ENCODE measurements around the gene RHOD. TPM values are rescaled to one million over a fixed set of nuclear protein-coding genes. Genes with fewer than 3 reads are reported as not detected.

RHOD gene
- polyA plus RNA-seq, 1 donor from 2014 or later = not detected

- H3K4me3 ChIP-seq (ENCODE audit: low read length) = no peak overlapping the region
- no peaks in the 10 kb centered on the region for H4K20me1 ChIP-seq (ENCODE audit: insufficient read depth)
- no peaks in the 10 kb centered on the region for H3K9me3 ChIP-seq (ENCODE audit: low read length)
- H3K27ac ChIP-seq (ENCODE audit: low read length) = no peak overlapping the region
- H3K4me2 ChIP-seq (ENCODE audit: low read length) = no peak overlapping the region
- H2AFZ ChIP-seq (ENCODE audit: low read depth, low read length) = no peak overlapping the region
- H3K36me3 ChIP-seq (ENCODE audit: insufficient read depth, low read length) = no peaks in the 10 kb centered on the region
- no peaks in the 10 kb centered on the region for H3K79me2 ChIP-seq (replicated peaks; ENCODE audit: insufficient read depth, low read length)
- no peaks in the 10 kb centered on the region for H3K9me2 ChIP-seq (ENCODE audit: insufficient read depth, low read length)
- H3K9ac ChIP-seq (ENCODE audit: low read length) = no peak overlapping the region
- no peaks in the 10 kb centered on the region for H3F3A ChIP-seq (ENCODE audit: insufficient read depth, low read length, poor library complexity, severe bottlenecking)
- no peaks in the 10 kb centered on the region for H3K27me3 ChIP-seq (ENCODE audit: insufficient read depth, low read depth, low read length)
- TF ChIP-seq RAD21 (conservative IDR thresholded peaks at IDR 0.05) (no peak), SMC3 (conservative IDR thresholded peaks at IDR 0.05; ENCODE audit: poor library complexity) (no peak), REST (IDR thresholded peaks at IDR 0.05; ENCODE audit: borderline replicate concordance) (no peak), CTCF (IDR thresholded peaks at IDR 0.05; ENCODE audit: poor library complexity, severe bottlenecking) (no peak), POLR2AphosphoS5 (IDR thresholded peaks at IDR 0.05) (no peak), EP300 (conservative IDR thresholded peaks at IDR 0.05; ENCODE audit: poor library complexity, severe bottlenecking) (no peak), MXI1 (conservative IDR thresholded peaks at IDR 0.05; ENCODE audit: poor library complexity, severe bottlenecking) (no peak), EZH2 (IDR thresholded peaks at IDR 0.05; ENCODE audit: borderline replicate concordance, insufficient read depth, low read length, poor library complexity, severe bottlenecking) (no peak), TAF1 (IDR thresholded peaks at IDR 0.05; ENCODE audit: low read depth) (no peak)
Measured at GRCh38 chr11:67099831-67100324, 43.2 kb downstream of the RHOD start.

GRCh38 chr11:67102664-67103063 is 46.0 kb downstream of the RHOD start:
- H4K20me1 ChIP-seq (ENCODE audit: insufficient read depth) = no peaks in the 10 kb centered on the region
- no peak overlapping the region for H3K4me3 ChIP-seq (ENCODE audit: low read length)
- no peaks in the 10 kb centered on the region for H3K9me2 ChIP-seq (ENCODE audit: insufficient read depth, low read length)
- no peaks in the 10 kb centered on the region for H3K36me3 ChIP-seq (ENCODE audit: insufficient read depth, low read length)
- H3K4me2 ChIP-seq (ENCODE audit: low read length) = no peak overlapping the region
- H3K79me2 ChIP-seq (replicated peaks; ENCODE audit: insufficient read depth, low read length) = no peaks in the 10 kb centered on the region
- no peak overlapping the region for H2AFZ ChIP-seq (ENCODE audit: low read depth, low read length)
- no peaks in the 10 kb centered on the region for H3K27me3 ChIP-seq (ENCODE audit: insufficient read depth, low read depth, low read length)
- H3F3A ChIP-seq (ENCODE audit: insufficient read depth, low read length, poor library complexity, severe bottlenecking) = no peaks in the 10 kb centered on the region
- TF ChIP-seq MXI1 (conservative IDR thresholded peaks at IDR 0.05; ENCODE audit: poor library complexity, severe bottlenecking) (no peak), EZH2 (IDR thresholded peaks at IDR 0.05; ENCODE audit: borderline replicate concordance, insufficient read depth, low read length, poor library complexity, severe bottlenecking) (no peak)
- H3K27ac ChIP-seq (ENCODE audit: low read length) = no peak overlapping the region
- no peaks in the 10 kb centered on the region for H3K9me3 ChIP-seq (ENCODE audit: low read length)
- no peak overlapping the region for H3K9ac ChIP-seq (ENCODE audit: low read length)
